ENCODE results near the gene CYB5R2.

DNA sequence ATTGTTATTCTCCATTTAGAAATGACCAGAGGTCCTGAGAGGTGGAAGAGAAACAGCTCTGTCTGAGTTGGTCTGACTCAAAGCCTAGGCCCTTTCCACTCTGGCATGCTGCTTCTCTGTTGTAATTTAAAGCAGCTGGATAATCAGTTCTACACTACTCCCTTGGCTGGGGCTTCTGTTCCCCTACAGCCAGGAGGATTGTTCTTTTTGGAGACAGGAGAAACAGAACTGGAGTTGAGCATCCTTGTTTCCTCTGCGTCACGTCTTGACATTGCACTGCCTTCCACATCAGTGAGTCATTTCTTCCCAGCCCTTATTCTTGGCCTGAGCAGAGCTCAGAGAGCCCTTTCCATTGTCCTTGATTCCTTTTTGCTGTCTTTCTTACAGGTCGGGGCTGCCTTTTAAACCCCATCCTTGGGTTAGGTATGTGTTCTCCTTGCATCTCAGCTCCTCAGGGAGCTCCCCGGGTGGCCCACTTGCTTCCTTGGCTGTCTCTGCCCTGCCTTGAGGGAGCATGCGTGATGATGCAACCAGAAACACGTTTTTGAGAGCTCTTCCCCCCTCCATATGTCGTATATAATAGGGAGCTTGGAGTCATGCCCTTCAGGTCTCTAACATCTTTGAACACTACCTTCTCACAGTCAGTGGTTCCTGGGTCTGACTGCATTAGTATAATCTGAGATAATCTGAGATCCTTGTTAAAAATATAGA, 35.7 kb downstream of the CYB5R2 start:
- TF ChIP-seq, protein P1, sequence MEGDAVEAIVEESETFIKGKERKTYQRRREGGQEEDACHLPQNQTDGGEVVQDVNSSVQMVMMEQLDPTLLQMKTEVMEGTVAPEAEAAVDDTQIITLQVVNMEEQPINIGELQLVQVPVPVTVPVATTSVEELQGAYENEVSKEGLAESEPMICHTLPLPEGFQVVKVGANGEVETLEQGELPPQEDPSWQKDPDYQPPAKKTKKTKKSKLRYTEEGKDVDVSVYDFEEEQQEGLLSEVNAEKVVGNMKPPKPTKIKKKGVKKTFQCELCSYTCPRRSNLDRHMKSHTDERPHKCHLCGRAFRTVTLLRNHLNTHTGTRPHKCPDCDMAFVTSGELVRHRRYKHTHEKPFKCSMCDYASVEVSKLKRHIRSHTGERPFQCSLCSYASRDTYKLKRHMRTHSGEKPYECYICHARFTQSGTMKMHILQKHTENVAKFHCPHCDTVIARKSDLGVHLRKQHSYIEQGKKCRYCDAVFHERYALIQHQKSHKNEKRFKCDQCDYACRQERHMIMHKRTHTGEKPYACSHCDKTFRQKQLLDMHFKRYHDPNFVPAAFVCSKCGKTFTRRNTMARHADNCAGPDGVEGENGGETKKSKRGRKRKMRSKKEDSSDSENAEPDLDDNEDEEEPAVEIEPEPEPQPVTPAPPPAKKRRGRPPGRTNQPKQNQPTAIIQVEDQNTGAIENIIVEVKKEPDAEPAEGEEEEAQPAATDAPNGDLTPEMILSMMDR (conservative IDR thresholded peaks at IDR 0.05; ENCODE audit: low read length), result no peak
- no peak for TF ChIP-seq EZH2phosphoT487 (IDR thresholded peaks at IDR 0.05; ENCODE audit: borderline replicate concordance)

Measured in Loucy (cell line).